Activated CD4-positive, alpha-beta T cell treated with anti-CD3 and anti-CD28 coated beads for 36 hours (primary cell): Measurements from ENCODE around the gene C1QTNF5. TPM values are rescaled to one million over a fixed set of nuclear protein-coding genes. Genes with fewer than 3 reads are reported as not detected.
A peak's percentile ranks its signal among the peaks of the same experiment; 100 is the strongest.

ENCODE experiments used
- ATAC-seq: fragments of 200-7000 bp; cut with Tn5 transposase; one replicate; pipeline ENCODE4 v1.10.0; 2021; ENCODE audit warnings: mild to moderate bottlenecking, moderate library complexity
- CTCF ChIA-PET: fragments of 350-600 bp; sonication (Branson Sonifier 250); formaldehyde crosslinking; loops from one replicate; lab custom pipeline; 2021; ENCODE audit warnings: antibody characterized with exemption; lab: Charles Lee
- POLR2A ChIA-PET: fragments of 350-600 bp; sonication (Branson Sonifier 250); formaldehyde crosslinking; loops from one replicate; lab custom pipeline; 2021; ENCODE audit warnings: antibody characterized with exemption, inconsistent platforms; lab: Charles Lee
- DNase-seq: peaks from one replicate; pipeline ENCODE4 v3.0.0-alpha.2; 2020
- H3K27ac Mint-ChIP-seq: one replicate; pipeline ENCODE4 v1.8.0; 2021; ENCODE audit warnings: mixed read lengths
- H3K27me3 Mint-ChIP-seq: one replicate; pipeline ENCODE4 v1.8.0; 2021; ENCODE audit warnings: mixed read lengths
- H3K36me3 Mint-ChIP-seq: one replicate; pipeline ENCODE4 v1.8.0; 2021; ENCODE audit warnings: low read depth, mixed read lengths
- H3K4me1 Mint-ChIP-seq: one replicate; pipeline ENCODE4 v1.8.0; 2021; ENCODE audit warnings: mixed read lengths
- H3K4me3 Mint-ChIP-seq: one replicate; pipeline ENCODE4 v1.8.0; 2021; ENCODE audit warnings: mild to moderate bottlenecking, moderate library complexity, mixed read lengths
- H3K9me3 Mint-ChIP-seq: one replicate; pipeline ENCODE4 v1.8.0; 2021; ENCODE audit warnings: low read depth, mixed read lengths
- intact Hi-C, 2 experiments: fragments of 100-400 bp; cut with DNase I in 1 of 2; cut with micrococcal nuclease in 1 of 2; formaldehyde crosslinking; loops; one replicate each; pipeline versions ENCODE4 v1.14.2 to v1.15.1; 2022 to 2024; cut with DNase I, micrococcal nuclease
- total RNA-seq, 2 experiments: library from RNA; stranded (reverse); gene quantifications; one replicate each; pipeline ENCODE4 v1.2.3, GENCODE V29; 2021

C1QTNF5 gene
- total RNA-seq, 2 experiments from 2014 or later: not detected

DNA sequence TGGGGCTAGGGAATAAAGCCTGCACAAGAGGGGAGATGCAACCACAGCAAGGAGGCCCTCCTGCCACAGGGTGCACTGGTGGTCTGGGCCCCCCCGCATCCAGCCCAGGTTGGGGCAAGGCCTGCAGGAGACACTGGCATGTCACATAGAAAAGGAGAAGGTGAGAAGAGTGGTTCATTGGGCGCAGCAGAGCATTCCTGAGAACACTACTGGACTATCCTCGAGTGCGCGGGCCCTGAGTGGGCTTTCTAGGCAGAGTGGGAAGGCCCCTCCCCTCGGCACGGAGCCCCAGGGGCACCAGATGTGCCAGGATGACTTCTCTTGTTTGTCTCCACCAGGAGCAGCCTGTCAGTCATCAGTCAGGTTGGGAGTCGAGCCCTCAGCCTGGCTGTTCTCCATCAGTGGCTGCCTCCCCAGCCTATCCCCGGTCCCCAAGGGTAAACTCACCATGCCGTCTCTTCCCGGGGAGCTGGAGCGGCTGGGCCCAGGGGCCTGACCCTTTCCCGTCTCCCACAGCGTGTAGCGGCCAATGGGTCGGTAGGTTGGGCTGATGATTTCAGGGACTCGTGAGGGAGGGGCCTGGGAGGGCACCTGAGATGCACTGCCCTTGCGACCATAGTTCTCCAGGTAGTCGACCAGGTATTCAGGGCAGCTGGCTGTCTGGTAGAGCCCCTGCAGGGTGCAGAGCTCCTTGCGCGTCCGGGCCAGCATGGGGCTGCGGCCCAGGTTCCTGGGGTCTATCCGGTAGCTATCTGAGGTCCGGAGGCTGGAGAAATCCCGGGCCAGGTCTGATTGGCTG lies 31.8 kb upstream of the C1QTNF5 start:
- DNase-seq: no peak
- Mint-ChIP-seq H3K4me3 (no peak overlapping the region), H3K4me1 (peaks cover 6% of the 10 kb centered on the region), H3K36me3 (no peaks in the 10 kb centered on the region), H3K27me3 (peaks cover 7% of the 10 kb centered on the region), H3K27ac (no peak overlapping the region), H3K9me3 (no peaks in the 10 kb centered on the region)
- CTCF ChIA-PET: interaction anchor here (0.7 to 11.3 kb wide), 5 partner anchors 10 to 211 kb away, joined by 3 to 153 read pairs (median 6); no protein-coding TSS in a partner anchor
- intact Hi-C loops: no loop called here
- POLR2A ChIA-PET: no interaction called here
- no peak for ATAC-seq

DNA sequence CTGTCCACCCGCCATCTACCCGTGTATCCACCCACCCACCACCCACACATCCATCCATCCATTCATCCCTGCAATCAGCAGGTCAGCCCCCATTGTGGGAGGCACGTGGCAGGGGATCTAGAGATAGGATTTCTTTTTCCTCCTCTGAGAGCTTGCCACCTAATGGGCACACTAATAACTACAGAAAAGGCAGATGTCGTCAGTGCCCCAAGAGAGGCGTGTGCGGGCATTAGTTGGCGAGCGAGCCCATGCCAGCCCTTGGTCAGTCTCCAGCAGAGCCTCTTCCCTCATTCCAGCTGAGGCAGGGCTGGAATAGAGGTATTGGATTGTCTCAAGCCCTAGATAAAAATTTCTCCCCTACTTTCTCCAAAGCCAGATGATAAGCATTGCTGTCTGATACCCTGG lies 31.1 kb upstream of the C1QTNF5 start:
- CTCF ChIA-PET: interaction anchor here (1.7 to 4.9 kb wide), 2 partner anchors 14 to 34 kb away, joined by 6 to 45 read pairs; no protein-coding TSS in a partner anchor
- intact Hi-C loops: no loop called here
- no peaks in the 10 kb centered on the region for H3K9me3 Mint-ChIP-seq
- ATAC-seq: no peak
- H3K27ac Mint-ChIP-seq: no peak overlapping the region
- H3K27me3 Mint-ChIP-seq: peaks cover 7% of the 10 kb centered on the region
- peaks cover 6% of the 10 kb centered on the region for H3K4me1 Mint-ChIP-seq
- no peak overlapping the region for H3K4me3 Mint-ChIP-seq
- no peaks in the 10 kb centered on the region for H3K36me3 Mint-ChIP-seq
- POLR2A ChIA-PET: no interaction called here
- DNase-seq: no peak

GRCh38 chr11:119371067-119371601 lies 30.5 kb upstream of the C1QTNF5 start:
- Mint-ChIP-seq H3K9me3 (no peaks in the 10 kb centered on the region), H3K4me3 (no peak overlapping the region), H3K27me3 (peaks cover 14% of the 10 kb centered on the region), H3K4me1 (peaks cover 6% of the 10 kb centered on the region), H3K27ac (no peak overlapping the region), H3K36me3 (no peaks in the 10 kb centered on the region)
- ATAC-seq: no peak
- POLR2A ChIA-PET: no interaction called here
- intact Hi-C loops: no loop called here
- CTCF ChIA-PET: interaction anchor here (0.5 to 4.9 kb wide), 7 partner anchors 9 to 167 kb away, joined by 3 to 45 read pairs (median 8); partner anchors contain the start of gene USP2
- no peak for DNase-seq

- DNase-seq (no peak), ATAC-seq (peak; percentile 65)
- Mint-ChIP-seq H3K27me3 (peaks cover 15% of the 10 kb centered on the region), H3K4me1 (peaks cover 6% of the 10 kb centered on the region), H3K36me3 (no peaks in the 10 kb centered on the region), H3K4me3 (no peak overlapping the region), H3K9me3 (no peaks in the 10 kb centered on the region), H3K27ac (no peak overlapping the region)
- ChIA-PET CTCF (interaction anchor here (0.8 to 4.9 kb wide), 5 partner anchors 9 to 104 kb away, joined by 3 to 45 read pairs (median 8); partner anchors contain the start of gene USP2), POLR2A (no interaction called here)
- intact Hi-C loops: no loop called here
Observed at GRCh38 chr11:119370486-119371046, 29.9 kb upstream of the C1QTNF5 start.

DNA sequence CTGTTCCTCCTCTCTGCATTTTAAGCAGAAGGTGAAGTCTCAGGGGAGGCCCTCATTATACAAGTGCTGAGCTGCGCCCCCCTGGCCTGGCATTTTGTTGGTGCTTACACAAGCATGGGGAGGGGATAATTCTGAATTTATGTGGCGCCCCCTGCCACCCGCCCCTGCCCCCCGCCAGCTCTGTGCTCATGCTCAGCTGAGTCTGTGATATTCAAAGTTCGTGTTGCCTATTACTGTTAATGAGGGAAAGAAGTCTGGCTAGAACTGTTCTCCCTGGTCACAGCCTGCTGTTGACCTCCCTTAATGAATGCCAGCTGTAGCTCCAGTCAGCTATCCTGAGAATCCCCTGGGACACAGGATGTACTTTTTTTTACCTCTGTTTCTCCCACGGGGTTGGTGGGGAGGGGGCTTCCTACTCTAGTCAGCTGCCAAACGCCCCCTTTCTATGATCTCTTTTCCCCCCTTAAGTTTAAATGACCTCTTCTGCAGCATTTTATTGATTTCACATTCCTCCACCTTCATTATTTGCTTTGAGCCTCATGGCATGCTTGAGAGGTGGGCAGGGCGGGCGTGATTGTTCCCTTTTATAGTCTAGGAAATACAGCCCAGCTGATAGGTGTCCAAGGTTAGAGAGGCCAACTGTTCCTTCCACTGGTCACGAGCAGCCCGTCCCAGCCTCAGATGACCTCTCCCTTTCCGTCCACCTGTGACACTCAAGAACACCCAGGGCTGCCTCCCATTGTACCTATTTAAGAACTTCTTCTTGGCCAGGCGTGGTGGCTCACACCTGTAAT lies 28.6 kb upstream of the C1QTNF5 start:
- DNase-seq (no peak), ATAC-seq (no peak)
- H3K27me3 Mint-ChIP-seq: peaks cover 26% of the 10 kb centered on the region
- no peak overlapping the region for H3K4me3 Mint-ChIP-seq
- no peak overlapping the region for H3K27ac Mint-ChIP-seq
- peaks cover 9% of the 10 kb centered on the region for H3K4me1 Mint-ChIP-seq
- ChIA-PET POLR2A (interaction anchor here (0.9 kb wide), 1 partner anchor 31 kb away, joined by 3 read pairs; no protein-coding TSS in a partner anchor), CTCF (interaction anchor here (1.5 to 4.9 kb wide), 5 partner anchors 8 to 105 kb away, joined by 4 to 45 read pairs (median 13); partner anchors contain the start of gene USP2)
- no peaks in the 10 kb centered on the region for H3K9me3 Mint-ChIP-seq
- intact Hi-C loops: no loop called here
- H3K36me3 Mint-ChIP-seq: no peaks in the 10 kb centered on the region

- ATAC-seq: no peak
- intact Hi-C loops: no loop called here
- H3K4me1 Mint-ChIP-seq: peaks cover 3% of the 10 kb centered on the region
- H3K36me3 Mint-ChIP-seq: no peaks in the 10 kb centered on the region
- peaks cover 26% of the 10 kb centered on the region for H3K27me3 Mint-ChIP-seq
- ChIA-PET CTCF (interaction anchor here (0.6 to 4.9 kb wide), 8 partner anchors 10 to 479 kb away, joined by 3 to 45 read pairs (median 4); partner anchors contain the start of gene USP2), POLR2A (interaction anchor here (0.9 kb wide), 1 partner anchor 30 kb away, joined by 3 read pairs; no protein-coding TSS in a partner anchor)
- H3K4me3 Mint-ChIP-seq: no peak overlapping the region
- H3K27ac Mint-ChIP-seq: no peak overlapping the region
- no peaks in the 10 kb centered on the region for H3K9me3 Mint-ChIP-seq
- no peak for DNase-seq
Observed at GRCh38 chr11:119368121-119369034, 27.7 kb upstream of the C1QTNF5 start.

- Mint-ChIP-seq H3K4me3 (no peak overlapping the region), H3K36me3 (no peaks in the 10 kb centered on the region), H3K27me3 (peaks cover 31% of the 10 kb centered on the region), H3K9me3 (no peaks in the 10 kb centered on the region), H3K27ac (no peak overlapping the region), H3K4me1 (peaks cover 4% of the 10 kb centered on the region)
- POLR2A ChIA-PET: no interaction called here
- DNase-seq: no peak
- CTCF ChIA-PET: interaction anchor here (0.6 to 4.9 kb wide), 7 partner anchors 10 to 478 kb away, joined by 3 to 45 read pairs (median 3); partner anchors contain the start of gene USP2
- no peak for ATAC-seq
- intact Hi-C loops: no loop called here
Observed at GRCh38 chr11:119367661-119368120, 27.0 kb upstream of the C1QTNF5 start.

GRCh38 chr11:119366690-119367620 lies 26.3 kb upstream of the C1QTNF5 start:
- no peak overlapping the region for H3K4me3 Mint-ChIP-seq
- H3K36me3 Mint-ChIP-seq: no peaks in the 10 kb centered on the region
- H3K27ac Mint-ChIP-seq: no peak overlapping the region
- ChIA-PET CTCF (interaction anchor here (0.7 to 4.9 kb wide), 6 partner anchors 9 to 221 kb away, joined by 3 to 45 read pairs (median 4); no protein-coding TSS in a partner anchor), POLR2A (no interaction called here)
- ATAC-seq: no peak
- DNase-seq: no peak
- H3K9me3 Mint-ChIP-seq: no peaks in the 10 kb centered on the region
- intact Hi-C loops: no loop called here
- peaks cover 11% of the 10 kb centered on the region for H3K4me1 Mint-ChIP-seq
- H3K27me3 Mint-ChIP-seq: peaks cover 39% of the 10 kb centered on the region

- Mint-ChIP-seq H3K27me3 (peaks cover 40% of the 10 kb centered on the region), H3K36me3 (no peaks in the 10 kb centered on the region), H3K4me1 (peaks cover 21% of the 10 kb centered on the region), H3K9me3 (no peaks in the 10 kb centered on the region), H3K27ac (no peak overlapping the region), H3K4me3 (no peak overlapping the region)
- ChIA-PET POLR2A (no interaction called here), CTCF (interaction anchor here (0.7 to 1.6 kb wide), 4 partner anchors 9 to 110 kb away, joined by 5 to 12 read pairs (median 8); no protein-coding TSS in a partner anchor)
- ATAC-seq (no peak), DNase-seq (no peak)
- intact Hi-C loops: no loop called here
Observed at GRCh38 chr11:119365071-119365591, 24.4 kb upstream of the C1QTNF5 start.
